ENCODE measurements around the gene DHRS3.

DNA sequence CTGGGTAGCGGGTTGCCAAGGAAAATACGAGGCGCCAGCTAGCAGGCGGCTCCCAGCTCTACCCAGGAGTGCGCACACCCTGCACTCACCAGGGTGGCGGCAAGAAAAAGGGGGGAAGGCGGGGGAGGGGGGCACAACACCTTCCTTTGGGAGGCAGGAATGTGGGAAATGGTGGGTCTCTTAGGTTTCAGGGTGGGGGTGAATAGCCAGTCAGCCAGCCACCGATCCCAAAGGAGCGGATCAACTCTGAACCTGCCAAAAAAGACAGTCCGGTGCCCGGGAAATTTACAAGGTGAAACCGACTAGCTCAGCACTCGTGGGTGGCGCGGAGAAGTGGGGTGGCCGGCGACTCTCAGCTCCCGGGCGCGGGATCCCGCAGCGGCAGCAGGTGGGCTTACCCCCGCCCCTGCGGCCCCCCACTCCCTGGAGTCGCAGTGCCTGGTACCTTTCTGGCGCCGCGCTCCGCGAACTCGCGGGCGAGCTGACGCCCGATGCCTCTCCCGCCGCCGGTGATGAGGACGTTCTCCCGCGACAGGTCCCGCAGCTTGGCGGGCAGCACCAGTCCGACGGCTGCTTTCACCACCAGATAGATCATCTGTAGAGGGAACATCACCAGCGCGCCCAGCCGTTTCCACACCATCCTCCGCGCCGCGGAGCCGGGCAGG, 1.2 kb downstream of the DHRS3 start:
- TF ChIP-seq, protein P1, sequence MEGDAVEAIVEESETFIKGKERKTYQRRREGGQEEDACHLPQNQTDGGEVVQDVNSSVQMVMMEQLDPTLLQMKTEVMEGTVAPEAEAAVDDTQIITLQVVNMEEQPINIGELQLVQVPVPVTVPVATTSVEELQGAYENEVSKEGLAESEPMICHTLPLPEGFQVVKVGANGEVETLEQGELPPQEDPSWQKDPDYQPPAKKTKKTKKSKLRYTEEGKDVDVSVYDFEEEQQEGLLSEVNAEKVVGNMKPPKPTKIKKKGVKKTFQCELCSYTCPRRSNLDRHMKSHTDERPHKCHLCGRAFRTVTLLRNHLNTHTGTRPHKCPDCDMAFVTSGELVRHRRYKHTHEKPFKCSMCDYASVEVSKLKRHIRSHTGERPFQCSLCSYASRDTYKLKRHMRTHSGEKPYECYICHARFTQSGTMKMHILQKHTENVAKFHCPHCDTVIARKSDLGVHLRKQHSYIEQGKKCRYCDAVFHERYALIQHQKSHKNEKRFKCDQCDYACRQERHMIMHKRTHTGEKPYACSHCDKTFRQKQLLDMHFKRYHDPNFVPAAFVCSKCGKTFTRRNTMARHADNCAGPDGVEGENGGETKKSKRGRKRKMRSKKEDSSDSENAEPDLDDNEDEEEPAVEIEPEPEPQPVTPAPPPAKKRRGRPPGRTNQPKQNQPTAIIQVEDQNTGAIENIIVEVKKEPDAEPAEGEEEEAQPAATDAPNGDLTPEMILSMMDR (IDR thresholded peaks at IDR 0.05) = no peak
- TF ChIP-seq NR3C1 (CRISPR knock-in tag; conservative IDR thresholded peaks at IDR 0.05; ENCODE audit: low read depth) (no peak), ATF1 (CRISPR knock-in tag; IDR thresholded peaks at IDR 0.05) (no peak), TCF7 (CRISPR knock-in tag; IDR thresholded peaks at IDR 0.05; ENCODE audit: low read depth) (no peak), ZNF121 (CRISPR knock-in tag; IDR thresholded peaks at IDR 0.05) (no peak), CREB1 (CRISPR knock-in tag; IDR thresholded peaks at IDR 0.05) (no peak), SMAD3 (CRISPR knock-in tag; IDR thresholded peaks at IDR 0.05; ENCODE audit: borderline replicate concordance) (no peak)
- TF ChIP-seq, protein P2, sequence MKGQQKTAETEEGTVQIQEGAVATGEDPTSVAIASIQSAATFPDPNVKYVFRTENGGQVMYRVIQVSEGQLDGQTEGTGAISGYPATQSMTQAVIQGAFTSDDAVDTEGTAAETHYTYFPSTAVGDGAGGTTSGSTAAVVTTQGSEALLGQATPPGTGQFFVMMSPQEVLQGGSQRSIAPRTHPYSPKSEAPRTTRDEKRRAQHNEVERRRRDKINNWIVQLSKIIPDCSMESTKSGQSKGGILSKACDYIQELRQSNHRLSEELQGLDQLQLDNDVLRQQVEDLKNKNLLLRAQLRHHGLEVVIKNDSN (CRISPR knock-in tag; IDR thresholded peaks at IDR 0.05) = no peak
- TF ChIP-seq, protein P3, sequence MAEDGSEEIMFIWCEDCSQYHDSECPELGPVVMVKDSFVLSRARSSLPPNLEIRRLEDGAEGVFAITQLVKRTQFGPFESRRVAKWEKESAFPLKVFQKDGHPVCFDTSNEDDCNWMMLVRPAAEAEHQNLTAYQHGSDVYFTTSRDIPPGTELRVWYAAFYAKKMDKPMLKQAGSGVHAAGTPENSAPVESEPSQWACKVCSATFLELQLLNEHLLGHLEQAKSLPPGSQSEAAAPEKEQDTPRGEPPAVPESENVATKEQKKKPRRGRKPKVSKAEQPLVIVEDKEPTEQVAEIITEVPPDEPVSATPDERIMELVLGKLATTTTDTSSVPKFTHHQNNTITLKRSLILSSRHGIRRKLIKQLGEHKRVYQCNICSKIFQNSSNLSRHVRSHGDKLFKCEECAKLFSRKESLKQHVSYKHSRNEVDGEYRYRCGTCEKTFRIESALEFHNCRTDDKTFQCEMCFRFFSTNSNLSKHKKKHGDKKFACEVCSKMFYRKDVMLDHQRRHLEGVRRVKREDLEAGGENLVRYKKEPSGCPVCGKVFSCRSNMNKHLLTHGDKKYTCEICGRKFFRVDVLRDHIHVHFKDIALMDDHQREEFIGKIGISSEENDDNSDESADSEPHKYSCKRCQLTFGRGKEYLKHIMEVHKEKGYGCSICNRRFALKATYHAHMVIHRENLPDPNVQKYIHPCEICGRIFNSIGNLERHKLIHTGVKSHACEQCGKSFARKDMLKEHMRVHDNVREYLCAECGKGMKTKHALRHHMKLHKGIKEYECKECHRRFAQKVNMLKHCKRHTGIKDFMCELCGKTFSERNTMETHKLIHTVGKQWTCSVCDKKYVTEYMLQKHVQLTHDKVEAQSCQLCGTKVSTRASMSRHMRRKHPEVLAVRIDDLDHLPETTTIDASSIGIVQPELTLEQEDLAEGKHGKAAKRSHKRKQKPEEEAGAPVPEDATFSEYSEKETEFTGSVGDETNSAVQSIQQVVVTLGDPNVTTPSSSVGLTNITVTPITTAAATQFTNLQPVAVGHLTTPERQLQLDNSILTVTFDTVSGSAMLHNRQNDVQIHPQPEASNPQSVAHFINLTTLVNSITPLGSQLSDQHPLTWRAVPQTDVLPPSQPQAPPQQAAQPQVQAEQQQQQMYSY (CRISPR knock-in tag; IDR thresholded peaks at IDR 0.05) = no peak

Data from WTC11 (cell line).